Vagina (tissue), 2 donors: ENCODE data around the gene SPAG7.

Experiments
- CTCF ChIP-seq, 3 experiments: fragments of 450-650 bp in 2 of 3; fragments of 200-600 bp in 1 of 3; sonication (generic) in 1 of 3; IDR thresholded peaks; one replicate each; pipeline ENCODE4 v1.5.1; 2017 to 2019; ENCODE audit warnings: antibody characterized with exemption in 3 of 3, mild to moderate bottlenecking in 2 of 3, moderate library complexity in 2 of 3
- POLR2A ChIP-seq, 2 donors: fragments of 450-650 bp; IDR thresholded peaks; one replicate each; pipeline ENCODE4 v1.6.1; 2017; ENCODE audit warnings: antibody characterized with exemption in 2 of 2, mild to moderate bottlenecking in 2 of 2, moderate library complexity in 2 of 2
- POLR2AphosphoS5 ChIP-seq, 2 donors: sonication (generic); formaldehyde crosslinking; IDR thresholded peaks; one replicate each; pipeline ENCODE4 v1.9.0; 2017; ENCODE audit warnings: antibody characterized with exemption in 2 of 2, mild to moderate bottlenecking in 2 of 2, low read depth in 1 of 2; ENCODE audit not compliant: insufficient read depth in 1 of 2

DNA sequence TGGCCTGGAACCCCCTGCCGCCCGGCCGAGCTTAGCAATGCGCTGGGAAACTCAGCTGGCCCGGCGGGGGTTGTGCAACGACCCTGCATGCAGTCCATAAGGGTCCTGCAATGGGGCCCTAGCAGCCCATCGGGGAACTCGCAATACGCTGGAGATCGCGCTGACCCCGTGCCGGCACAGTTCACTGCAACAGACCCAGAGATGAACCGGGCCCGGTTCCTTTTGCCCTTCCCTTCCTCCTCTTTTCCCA lies 28.1 kb downstream of the SPAG7 start:
- TF ChIP-seq CTCF (IDR thresholded peaks at IDR 0.05): no peak
- TF ChIP-seq POLR2A (IDR thresholded peaks at IDR 0.05): no peak
- no peak for TF ChIP-seq POLR2AphosphoS5 (IDR thresholded peaks at IDR 0.05; ENCODE audit: insufficient read depth in 1 of 2, low read depth in 1 of 2)
